Liver (tissue), 3 donors: ENCODE measurements around the gene KIRREL3.

Source experiments
- ATF3 ChIP-seq: IDR thresholded peaks from 2 replicates; pipeline ENCODE4 v1.6.1; 2016; ENCODE audit warnings: antibody characterized with exemption
- CTCF ChIP-seq: fragments of 150-350 bp; IDR thresholded peaks from 2 replicates; pipeline ENCODE4 v1.5.1; 2017; ENCODE audit warnings: improper control_type of control experiment, low read depth, low read length; ENCODE audit not compliant: missing input control
- GABPA ChIP-seq, 2 donors: IDR thresholded peaks in 1 of 2; conservative IDR thresholded peaks in 1 of 2; 2 replicates each; pipeline ENCODE4 v1.6.1; 2016; ENCODE audit warnings: antibody characterized with exemption in 2 of 2, mild to moderate bottlenecking in 1 of 2, moderate library complexity in 1 of 2
- HNF4A ChIP-seq, 2 donors: conservative IDR thresholded peaks; 2 replicates each; pipeline ENCODE4 v1.6.1; 2016; ENCODE audit warnings: antibody characterized with exemption in 2 of 2, mild to moderate bottlenecking in 2 of 2
- SP1 ChIP-seq: IDR thresholded peaks from 2 replicates; pipeline ENCODE4 v1.6.1; 2018; ENCODE audit warnings: antibody characterized with exemption, mild to moderate bottlenecking
- donor health status: healthy.
- donor health status: healthy.

GRCh38 chr11:126755526-126755925 lies 245.0 kb downstream of the KIRREL3 start:
- TF ChIP-seq GABPA (IDR thresholded peaks at IDR 0.05 in 1 of 2, conservative IDR thresholded peaks at IDR 0.05 in 1 of 2) (no peak), ATF3 (no peak), CTCF (no peak), HNF4A (conservative IDR thresholded peaks at IDR 0.05) (no peak), SP1 (no peak)
